Activated T-cell treated with anti-CD3 and anti-CD28 coated beads, Interleukin-2, amount 50 U/mL, for 72 hours (primary cell): ENCODE measurements around the gene ALKBH6. TPM values are rescaled to one million over a fixed set of nuclear protein-coding genes. Genes with fewer than 3 reads are reported as not detected.

Experiments used
- ATAC-seq, 2 donors: fragments of 150-1000 bp; cut with Tn5 transposase; replicated peaks in 1 of 2; 2 replicates each; pipeline ENCODE4 v1.10.0; 2021; ENCODE audit warnings: moderate library complexity in 2 of 2, mild to moderate bottlenecking in 1 of 2
- DNase-seq, 2 donors: peaks; one replicate each; pipeline ENCODE4 v3.0.0; 2021 to 2022; ENCODE audit warnings: mixed read lengths in 1 of 2
- H3K27ac Mint-ChIP-seq: one replicate; pipeline ENCODE4 v1.8.0; 2022; ENCODE audit warnings: mild to moderate bottlenecking, moderate library complexity, mixed read lengths
- H3K27me3 Mint-ChIP-seq: one replicate; pipeline ENCODE4 v1.8.0; 2022; ENCODE audit warnings: low read depth, mixed read lengths
- H3K36me3 Mint-ChIP-seq, 2 donors: one replicate each; pipeline ENCODE4 v1.8.0; 2022; ENCODE audit warnings: mixed read lengths in 2 of 2, mild to moderate bottlenecking in 1 of 2; ENCODE audit not compliant: insufficient read depth in 2 of 2
- H3K4me1 Mint-ChIP-seq: one replicate; pipeline ENCODE4 v1.8.0; 2022; ENCODE audit warnings: low read depth, mixed read lengths
- H3K4me3 Mint-ChIP-seq, 2 donors: one replicate each; pipeline ENCODE4 v1.8.0; 2022; ENCODE audit warnings: mild to moderate bottlenecking in 2 of 2, mixed read lengths in 2 of 2, moderate library complexity in 2 of 2
- H3K9me3 Mint-ChIP-seq, 2 donors: one replicate each; pipeline ENCODE4 v1.8.0; 2022; ENCODE audit warnings: mixed read lengths in 2 of 2
- total RNA-seq, 2 donors: library from RNA; stranded (reverse); gene quantifications; one replicate each; pipeline ENCODE4 v1.2.3, GENCODE V29; 2022

Gene ALKBH6
- total RNA-seq, result 10 to 100 TPM; 46.8 to 55.9 TPM

DNA sequence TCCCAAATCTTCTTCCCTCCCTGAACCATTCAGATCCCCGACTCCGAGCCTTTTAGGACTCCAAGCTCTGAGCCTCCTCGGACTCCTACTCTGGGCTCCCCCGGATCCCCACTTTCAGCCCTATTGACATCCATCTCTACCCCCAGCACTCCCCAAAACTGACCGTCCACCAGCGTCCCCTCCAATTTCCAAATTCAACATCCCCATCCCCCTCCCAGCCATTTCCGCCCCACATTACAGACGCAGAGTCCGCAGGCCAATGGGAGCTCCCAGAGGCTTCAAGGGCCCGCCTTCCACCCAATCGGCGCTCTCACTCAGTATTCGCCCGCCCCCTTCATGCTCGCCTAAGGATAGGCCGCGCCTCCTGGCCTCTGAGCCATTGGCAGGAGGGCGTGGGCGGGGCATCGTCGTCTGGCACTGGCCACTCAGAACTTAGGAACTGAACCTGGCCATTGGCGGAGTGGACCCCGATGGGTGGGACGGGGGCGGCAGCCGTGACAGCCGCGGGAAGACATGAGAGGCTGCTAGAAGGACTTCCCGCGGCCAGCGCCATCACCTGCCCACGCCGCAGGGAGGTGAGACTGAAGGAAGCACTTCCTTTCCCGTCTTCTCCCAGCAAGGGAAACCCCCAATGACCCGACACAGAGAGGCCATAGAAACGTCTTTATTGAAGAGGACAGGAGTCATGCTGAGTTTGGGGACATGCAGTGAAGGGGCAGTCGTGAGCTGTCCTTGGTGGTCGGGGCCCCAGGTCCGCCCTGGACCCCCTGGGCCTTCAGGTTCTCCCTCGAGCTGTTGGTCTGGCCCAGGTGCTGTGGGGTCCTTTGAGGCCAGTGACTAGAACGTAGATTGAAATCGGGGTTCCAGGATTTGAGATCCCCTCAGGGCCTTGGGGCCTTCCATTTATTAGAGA is at the start of gene ALKBH6:
Gene ALKBH6, minus strand, starts transcription at position 202 of the 913 bp plus-strand sequence. CDS start 816 bp downstream, outside the sequence.
- H3K36me3 Mint-ChIP-seq, result peaks cover 4 to 6% of the 10 kb centered on the region in 2 donors
- H3K27me3 Mint-ChIP-seq, result no peaks in the 10 kb centered on the region
- DNase-seq, result peak; percentile 100
- peak; percentile 97 to 98 for ATAC-seq
- H3K9me3 Mint-ChIP-seq, result no peaks in the 10 kb centered on the region
- H3K4me1 Mint-ChIP-seq, result peaks cover 46% of the 10 kb centered on the region
- H3K27ac Mint-ChIP-seq, result peak within 1 kb of the TSS; percentile 95
- H3K4me3 Mint-ChIP-seq, result peak within 1 kb of the TSS; percentile 95 to 99

GRCh38 chr19:36061367-36061766 is 47.4 kb upstream of the ALKBH6 start:
- H3K27ac Mint-ChIP-seq, result no peak overlapping the region
- no peak overlapping the region for H3K4me3 Mint-ChIP-seq
- peaks cover 1 to 16% of the 10 kb centered on the region in 2 donors for H3K36me3 Mint-ChIP-seq
- DNase-seq (no peak), ATAC-seq (no peak)
- no peaks in the 10 kb centered on the region for H3K9me3 Mint-ChIP-seq
- H3K27me3 Mint-ChIP-seq, result no peaks in the 10 kb centered on the region
- H3K4me1 Mint-ChIP-seq, result peaks cover 7% of the 10 kb centered on the region

- H3K9me3 Mint-ChIP-seq, result no peaks in the 10 kb centered on the region
- DNase-seq, result peak; percentile 24 to 26
- H3K27ac Mint-ChIP-seq, result no peak overlapping the region
- H3K4me3 Mint-ChIP-seq, result no peak overlapping the region
- H3K4me1 Mint-ChIP-seq, result peaks cover 17% of the 10 kb centered on the region
- H3K27me3 Mint-ChIP-seq, result no peaks in the 10 kb centered on the region
- ATAC-seq, result peak; percentile 44 to 45
- peaks cover 1 to 14% of the 10 kb centered on the region in 2 donors for H3K36me3 Mint-ChIP-seq
Observed at GRCh38 chr19:36060430-36060829, 46.4 kb upstream of the ALKBH6 start.

GRCh38 chr19:36059180-36059910 is 45.3 kb upstream of the ALKBH6 start:
- ATAC-seq, result no peak
- no peaks in the 10 kb centered on the region for H3K27me3 Mint-ChIP-seq
- no peak overlapping the region for H3K27ac Mint-ChIP-seq
- peaks cover 21% of the 10 kb centered on the region for H3K4me1 Mint-ChIP-seq
- no peak overlapping the region for H3K4me3 Mint-ChIP-seq
- peaks cover 1 to 16% of the 10 kb centered on the region in 2 donors for H3K36me3 Mint-ChIP-seq
- no peaks in the 10 kb centered on the region for H3K9me3 Mint-ChIP-seq
- DNase-seq, result no peak

DNA sequence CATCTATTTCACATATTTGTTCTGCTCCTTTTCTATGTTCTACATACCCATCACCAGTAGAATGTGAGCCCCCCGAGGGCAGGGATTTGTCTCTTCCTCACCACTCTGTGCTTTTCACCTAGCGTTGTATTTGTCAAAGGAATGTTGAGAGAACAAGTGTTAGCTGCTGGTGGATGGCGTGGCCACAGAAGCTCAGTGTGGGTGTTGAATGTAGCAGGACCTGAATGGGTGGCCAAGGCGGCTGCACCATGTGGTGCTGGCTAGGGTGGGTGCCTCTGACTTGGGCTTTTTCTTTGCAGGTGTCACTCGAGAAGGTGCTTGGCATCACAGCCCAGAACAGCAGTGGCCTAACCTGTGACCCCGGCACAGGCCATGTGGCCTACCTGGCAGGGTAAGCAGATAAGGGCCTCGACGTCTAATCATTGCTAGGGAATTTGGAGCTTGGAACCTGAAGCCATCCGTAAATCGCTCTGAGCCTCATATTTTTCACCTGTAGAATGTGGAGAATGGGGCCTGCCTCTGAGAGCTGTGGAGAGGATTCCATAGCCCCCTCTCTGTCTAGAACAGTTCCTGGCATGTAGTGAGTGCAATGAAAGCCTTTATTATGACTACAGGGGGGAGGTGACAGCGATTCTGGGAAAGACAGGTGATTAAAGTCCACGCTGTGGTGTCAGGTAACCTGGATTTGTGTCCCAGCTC is 44.6 kb upstream of the ALKBH6 start:
- Mint-ChIP-seq H3K36me3 (peaks cover 1 to 16% of the 10 kb centered on the region in 2 donors), H3K27ac (no peak overlapping the region), H3K4me3 (no peak overlapping the region)

DNA sequence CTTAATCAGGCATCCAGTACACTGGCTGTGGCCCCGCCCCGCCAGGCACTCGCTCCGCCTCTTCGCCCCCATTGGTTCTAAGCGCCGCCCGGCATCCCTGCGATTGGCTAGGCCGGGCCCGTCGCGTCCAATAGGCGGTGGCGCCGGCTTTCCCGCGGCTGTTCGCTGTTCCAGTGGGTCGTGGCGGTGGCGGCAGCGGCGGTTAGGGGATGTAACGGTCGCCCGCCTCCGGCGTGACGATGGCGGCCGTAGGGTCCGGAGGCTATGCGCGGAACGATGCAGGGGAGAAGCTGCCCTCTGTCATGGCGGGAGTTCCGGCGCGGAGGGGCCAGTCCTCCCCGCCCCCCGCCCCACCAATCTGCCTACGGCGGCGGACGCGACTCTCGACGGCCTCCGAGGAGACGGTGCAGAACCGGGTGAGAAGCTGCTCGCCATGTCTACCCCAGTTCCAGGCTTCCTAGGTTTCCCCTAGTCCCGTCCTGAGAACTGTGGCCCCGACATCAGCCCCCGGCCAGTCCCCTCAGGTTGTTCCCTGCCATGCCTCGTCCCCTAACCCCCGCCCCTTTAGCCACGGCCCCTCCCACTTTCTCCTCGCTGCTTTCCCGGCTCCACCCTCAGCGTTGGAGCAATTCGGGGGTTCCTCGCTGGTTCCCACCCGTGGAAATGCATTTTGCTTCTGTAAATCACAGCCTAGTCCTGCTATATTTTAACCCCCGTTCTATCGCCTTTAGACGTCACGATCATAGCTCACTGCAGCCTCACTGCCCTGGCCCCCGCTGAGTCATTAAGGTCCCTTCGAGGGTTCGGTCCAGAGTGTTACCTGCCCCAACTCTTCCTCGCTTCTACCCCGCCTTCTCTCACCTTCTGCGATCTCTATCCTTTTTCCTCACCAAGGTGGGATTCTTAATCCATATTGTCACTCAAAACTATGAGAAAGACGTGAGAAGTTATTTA is 41.0 kb upstream of the ALKBH6 start, which contains the start of gene WDR62:
Gene WDR62, plus strand, starts transcription at position 165 of the 954 bp plus-strand sequence. Its CDS starts 75 bp downstream, at position 240.
- H3K36me3 Mint-ChIP-seq, result peaks cover 1 to 14% of the 10 kb centered on the region in 2 donors
- DNase-seq (peak; percentile 97), ATAC-seq (peak; percentile 77 to 79)
- H3K27ac Mint-ChIP-seq, result peak within 1 kb of the TSS; percentile 96
- peak within 1 kb of the TSS; percentile 92 to 94 for H3K4me3 Mint-ChIP-seq
- H3K4me1 Mint-ChIP-seq, result peaks cover 35% of the 10 kb centered on the region
- H3K27me3 Mint-ChIP-seq, result no peaks in the 10 kb centered on the region
- no peaks in the 10 kb centered on the region for H3K9me3 Mint-ChIP-seq

More for the DNA sequence above, 44.6 kb upstream of the ALKBH6 start:
- H3K9me3 Mint-ChIP-seq, result no peaks in the 10 kb centered on the region
- ATAC-seq (no peak), DNase-seq (no peak)
- H3K4me1 Mint-ChIP-seq, result peaks cover 23% of the 10 kb centered on the region
- H3K27me3 Mint-ChIP-seq, result no peaks in the 10 kb centered on the region

GRCh38 chr19:36054119-36054732 is 40.2 kb upstream of the ALKBH6 start, which contains the start of gene THAP8:
THAP8 (minus strand) TSS chr19:36054285; CDS start chr19:36054217, 68 bp downstream.
- peak; percentile 90 to 91 for ATAC-seq
- H3K27ac Mint-ChIP-seq, result peak within 1 kb of the TSS; percentile 96
- peak; percentile 99 to 100 for DNase-seq
- peaks cover 35% of the 10 kb centered on the region for H3K4me1 Mint-ChIP-seq
- H3K4me3 Mint-ChIP-seq, result peak within 1 kb of the TSS; percentile 92 to 94
- H3K36me3 Mint-ChIP-seq, result peaks cover 1 to 7% of the 10 kb centered on the region in 2 donors
- no peaks in the 10 kb centered on the region for H3K27me3 Mint-ChIP-seq
- no peaks in the 10 kb centered on the region for H3K9me3 Mint-ChIP-seq

GRCh38 chr19:36051637-36052036 is 37.6 kb upstream of the ALKBH6 start:
- DNase-seq, result no peak
- Mint-ChIP-seq H3K9me3 (no peaks in the 10 kb centered on the region), H3K36me3 (peaks cover 0 to 4% of the 10 kb centered on the region in 2 donors), H3K27me3 (no peaks in the 10 kb centered on the region), H3K27ac (no peak overlapping the region), H3K4me3 (no peak overlapping the region), H3K4me1 (peaks cover 31% of the 10 kb centered on the region)
- ATAC-seq, result no peak

DNA sequence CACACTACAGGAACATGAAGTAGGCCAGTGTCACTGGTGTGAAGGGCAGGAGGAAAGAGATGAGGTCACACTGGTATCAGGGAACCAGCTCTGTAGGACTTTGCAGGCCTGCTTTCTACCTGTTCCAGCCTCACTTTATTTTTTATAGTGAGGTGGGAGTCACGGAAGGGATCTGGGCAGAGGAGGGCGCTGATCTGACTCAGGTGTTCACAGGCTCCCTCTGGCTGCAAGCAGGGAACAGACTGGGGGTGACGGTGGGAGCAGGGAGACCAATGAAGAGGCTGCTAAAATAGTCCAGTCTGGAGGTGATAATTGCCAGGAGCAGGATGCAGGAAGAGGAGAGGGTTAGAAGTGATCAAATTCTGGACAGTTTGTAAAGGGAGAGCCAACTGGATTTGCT is 37.2 kb upstream of the ALKBH6 start:
- no peak overlapping the region for H3K27ac Mint-ChIP-seq
- ATAC-seq, result no peak
- DNase-seq, result no peak

GRCh38 chr19:36049080-36049698 is 35.2 kb upstream of the ALKBH6 start:
- Mint-ChIP-seq H3K4me1 (peaks cover 15% of the 10 kb centered on the region), H3K27me3 (no peaks in the 10 kb centered on the region), H3K36me3 (no peaks in the 10 kb centered on the region), H3K4me3 (no peak overlapping the region), H3K27ac (no peak overlapping the region), H3K9me3 (no peaks in the 10 kb centered on the region)
- no peak for ATAC-seq
- DNase-seq, result no peak

More for the DNA sequence above, 37.2 kb upstream of the ALKBH6 start:
- Mint-ChIP-seq H3K27me3 (no peaks in the 10 kb centered on the region), H3K4me1 (peaks cover 27% of the 10 kb centered on the region), H3K9me3 (no peaks in the 10 kb centered on the region), H3K36me3 (peaks cover 0 to 4% of the 10 kb centered on the region in 2 donors), H3K4me3 (no peak overlapping the region)

- ATAC-seq, result no peak
Observed at GRCh38 chr19:36047835-36048234, 33.8 kb upstream of the ALKBH6 start.

More at GRCh38 chr19:36047835-36048234, 33.8 kb upstream of the ALKBH6 start:
- Mint-ChIP-seq H3K27ac (no peak overlapping the region), H3K27me3 (no peaks in the 10 kb centered on the region), H3K4me1 (peaks cover 8% of the 10 kb centered on the region), H3K4me3 (no peak overlapping the region), H3K36me3 (no peaks in the 10 kb centered on the region), H3K9me3 (no peaks in the 10 kb centered on the region)
- DNase-seq, result no peak
